ENCODE results near the gene IP6K2.

The IP6K2 gene, protein sequence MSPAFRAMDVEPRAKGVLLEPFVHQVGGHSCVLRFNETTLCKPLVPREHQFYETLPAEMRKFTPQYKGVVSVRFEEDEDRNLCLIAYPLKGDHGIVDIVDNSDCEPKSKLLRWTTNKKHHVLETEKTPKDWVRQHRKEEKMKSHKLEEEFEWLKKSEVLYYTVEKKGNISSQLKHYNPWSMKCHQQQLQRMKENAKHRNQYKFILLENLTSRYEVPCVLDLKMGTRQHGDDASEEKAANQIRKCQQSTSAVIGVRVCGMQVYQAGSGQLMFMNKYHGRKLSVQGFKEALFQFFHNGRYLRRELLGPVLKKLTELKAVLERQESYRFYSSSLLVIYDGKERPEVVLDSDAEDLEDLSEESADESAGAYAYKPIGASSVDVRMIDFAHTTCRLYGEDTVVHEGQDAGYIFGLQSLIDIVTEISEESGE

GRCh38 chr3:48716982-48717746, at the start of gene IP6K2:
TSS of gene IP6K2 (minus strand) at chr3:48717221. CDS start at chr3:48695291, 21,930 bp downstream.
- TF ChIP-seq RAD21 (IDR thresholded peaks at IDR 0.05; ENCODE audit: low read depth) (no peak), CREB1 (IDR thresholded peaks at IDR 0.05; ENCODE audit: low read depth) (no peak), TEAD4 (IDR thresholded peaks at IDR 0.05) (no peak), REST (IDR thresholded peaks at IDR 0.05; ENCODE audit: low read depth) (no peak), NFIC (IDR thresholded peaks at IDR 0.05) (no peak), YY1 (IDR thresholded peaks at IDR 0.05; ENCODE audit: low read depth) (peak; percentile 94), FOXM1 (IDR thresholded peaks at IDR 0.05; ENCODE audit: borderline replicate concordance, low read depth) (peak; percentile 80), TAF1 (IDR thresholded peaks at IDR 0.05; ENCODE audit: low read depth) (peak; percentile 92), ZBTB7A (IDR thresholded peaks at IDR 0.05; ENCODE audit: low read depth) (0 out of 2 replicates have a peak, but pooled peaks have one; percentile 27), CEBPB (IDR thresholded peaks at IDR 0.05) (no peak), EP300 (IDR thresholded peaks at IDR 0.05; ENCODE audit: borderline replicate concordance) (peak; percentile 53; the same call in 1 of the 2 replicates), EGR1 (IDR thresholded peaks at IDR 0.05) (no peak)
- TF ChIP-seq, protein P1, sequence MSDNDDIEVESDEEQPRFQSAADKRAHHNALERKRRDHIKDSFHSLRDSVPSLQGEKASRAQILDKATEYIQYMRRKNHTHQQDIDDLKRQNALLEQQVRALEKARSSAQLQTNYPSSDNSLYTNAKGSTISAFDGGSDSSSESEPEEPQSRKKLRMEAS (IDR thresholded peaks at IDR 0.05) = peak; percentile 76

DNA sequence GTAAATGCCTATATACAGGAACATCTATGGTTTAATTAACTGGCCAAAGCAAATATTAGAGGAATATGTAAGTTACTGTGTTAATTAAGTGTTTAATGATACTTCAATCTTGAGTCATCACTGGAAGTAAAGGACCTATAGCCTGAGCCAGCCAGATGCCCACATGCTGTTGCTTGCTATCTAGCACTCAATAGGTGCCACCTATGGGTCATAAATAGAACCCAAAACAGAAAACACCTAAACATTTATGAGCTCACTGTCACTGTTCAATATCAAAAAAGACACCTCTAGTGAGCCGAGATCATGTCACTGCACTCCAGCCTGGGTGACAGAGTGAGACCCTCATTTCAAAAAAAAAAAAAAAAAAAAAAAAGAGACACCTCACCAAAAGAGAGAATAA, 48.4 kb upstream of the IP6K2 start:
- TF ChIP-seq TEAD4 (IDR thresholded peaks at IDR 0.05) (no peak), RAD21 (IDR thresholded peaks at IDR 0.05; ENCODE audit: low read depth) (peak; percentile 31; the same call in 1 of the 2 replicates)

- TF ChIP-seq TEAD4 (IDR thresholded peaks at IDR 0.05) = no peak
Measured at GRCh38 chr3:48762816-48763215, 45.8 kb upstream of the IP6K2 start.

DNA sequence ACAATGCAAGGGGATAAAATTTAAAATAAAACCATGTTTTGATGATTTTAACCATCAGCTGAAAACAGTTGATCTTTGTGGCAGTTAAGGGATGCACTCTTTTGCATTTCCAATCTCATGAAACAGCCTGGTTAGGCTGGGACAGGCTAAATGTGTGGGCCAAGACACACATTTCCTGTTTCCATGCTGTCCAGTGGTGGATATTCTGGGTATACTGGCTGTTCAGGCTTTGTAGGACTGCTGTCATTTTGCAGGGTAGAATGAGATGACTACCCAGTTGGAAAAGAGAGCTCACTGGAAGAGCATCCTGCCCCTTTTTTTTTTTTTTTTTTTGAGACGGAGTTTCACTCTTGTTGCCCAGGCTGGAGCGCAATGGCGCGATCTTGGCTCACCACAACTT, 42.0 kb upstream of the IP6K2 start:
- TF ChIP-seq CREB1 (IDR thresholded peaks at IDR 0.05; ENCODE audit: low read depth) (no peak), TAF1 (IDR thresholded peaks at IDR 0.05; ENCODE audit: low read depth) (no peak), FOXM1 (IDR thresholded peaks at IDR 0.05; ENCODE audit: borderline replicate concordance, low read depth) (no peak), CEBPB (IDR thresholded peaks at IDR 0.05) (no peak), EGR1 (IDR thresholded peaks at IDR 0.05) (no peak), TEAD4 (IDR thresholded peaks at IDR 0.05) (no peak), YY1 (IDR thresholded peaks at IDR 0.05; ENCODE audit: low read depth) (no peak), NFIC (IDR thresholded peaks at IDR 0.05) (no peak), ZBTB7A (IDR thresholded peaks at IDR 0.05; ENCODE audit: low read depth) (no peak), TCF12 (IDR thresholded peaks at IDR 0.05; ENCODE audit: low read depth) (no peak), RAD21 (IDR thresholded peaks at IDR 0.05; ENCODE audit: low read depth) (no peak), EP300 (IDR thresholded peaks at IDR 0.05; ENCODE audit: borderline replicate concordance) (no peak)
- TF ChIP-seq, protein P1 (IDR thresholded peaks at IDR 0.05) = no peak
- TF ChIP-seq, protein P2, sequence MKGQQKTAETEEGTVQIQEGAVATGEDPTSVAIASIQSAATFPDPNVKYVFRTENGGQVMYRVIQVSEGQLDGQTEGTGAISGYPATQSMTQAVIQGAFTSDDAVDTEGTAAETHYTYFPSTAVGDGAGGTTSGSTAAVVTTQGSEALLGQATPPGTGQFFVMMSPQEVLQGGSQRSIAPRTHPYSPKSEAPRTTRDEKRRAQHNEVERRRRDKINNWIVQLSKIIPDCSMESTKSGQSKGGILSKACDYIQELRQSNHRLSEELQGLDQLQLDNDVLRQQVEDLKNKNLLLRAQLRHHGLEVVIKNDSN (IDR thresholded peaks at IDR 0.05) = no peak

DNA sequence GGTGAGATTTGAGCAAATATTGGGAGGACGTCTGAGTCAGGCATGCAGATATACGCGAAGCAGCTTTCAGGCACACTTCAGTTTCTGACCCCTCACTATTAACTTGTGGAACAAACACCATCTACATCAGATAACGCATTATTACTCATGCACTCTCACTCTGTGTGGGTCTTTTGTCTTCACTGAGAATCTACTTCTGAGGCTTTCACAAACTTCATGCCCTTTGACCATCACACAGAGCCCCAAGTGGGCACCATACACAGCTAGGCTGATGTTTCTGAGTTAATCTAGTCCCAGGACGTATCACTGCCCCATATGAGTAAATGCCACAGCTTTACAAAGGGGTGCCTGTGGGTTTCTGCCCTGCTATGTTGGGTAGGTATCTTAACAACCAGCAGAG, 39.6 kb upstream of the IP6K2 start:
- TF ChIP-seq NFIC (IDR thresholded peaks at IDR 0.05) (no peak), TCF12 (IDR thresholded peaks at IDR 0.05; ENCODE audit: low read depth) (no peak)

DNA sequence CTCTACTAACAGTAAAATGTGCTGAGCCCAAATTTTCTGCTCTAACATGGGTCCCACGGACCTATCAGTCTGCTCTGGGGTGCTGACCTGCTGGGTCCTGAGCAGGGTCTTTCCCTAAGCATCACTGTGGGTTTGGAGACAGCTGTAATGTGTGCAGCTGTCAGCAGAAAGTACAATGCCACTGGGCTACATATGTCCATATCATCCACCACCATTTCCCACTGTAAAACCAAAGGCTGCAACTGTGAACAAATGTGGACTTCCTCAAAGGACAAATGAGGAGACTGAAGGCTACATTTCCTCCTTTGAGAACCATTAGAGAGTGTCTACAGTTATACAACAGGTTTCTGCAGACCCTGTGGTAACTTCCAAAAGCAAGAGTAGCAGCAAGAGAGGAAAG, 33.8 kb upstream of the IP6K2 start:
- TF ChIP-seq, protein P2 (IDR thresholded peaks at IDR 0.05) = no peak
- TF ChIP-seq YY1 (IDR thresholded peaks at IDR 0.05; ENCODE audit: low read depth) = no peak
- no peak for TF ChIP-seq TCF12 (IDR thresholded peaks at IDR 0.05; ENCODE audit: low read depth)
- TF ChIP-seq NFIC (IDR thresholded peaks at IDR 0.05) = no peak
- TF ChIP-seq RAD21 (IDR thresholded peaks at IDR 0.05; ENCODE audit: low read depth) = no peak
- TF ChIP-seq, protein P1 (IDR thresholded peaks at IDR 0.05) = no peak
- TF ChIP-seq ZBTB7A (IDR thresholded peaks at IDR 0.05; ENCODE audit: low read depth) = no peak
- no peak for TF ChIP-seq TAF1 (IDR thresholded peaks at IDR 0.05; ENCODE audit: low read depth)
- no peak for TF ChIP-seq EGR1 (IDR thresholded peaks at IDR 0.05)

DNA sequence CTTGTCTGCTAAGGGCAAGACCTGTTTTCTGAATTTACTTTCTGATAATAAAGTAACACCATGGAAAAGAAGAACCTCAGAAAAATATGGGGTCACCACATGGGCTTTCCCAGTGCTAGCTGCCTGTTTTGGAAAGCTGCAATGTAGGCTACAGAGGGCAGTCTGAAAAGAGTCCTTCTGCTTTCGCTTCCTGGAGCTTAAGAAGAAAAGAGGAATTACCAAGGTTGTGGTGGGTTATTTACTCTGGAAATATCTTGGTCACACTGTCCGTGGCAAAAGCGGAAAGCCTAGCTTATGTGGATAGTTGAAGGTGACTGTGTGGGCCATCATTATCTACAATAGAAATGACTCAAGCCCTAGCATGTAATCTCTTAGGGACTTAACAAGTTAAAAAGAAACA, 31.7 kb upstream of the IP6K2 start:
- TF ChIP-seq, protein P1 (IDR thresholded peaks at IDR 0.05) = no peak
- TF ChIP-seq CEBPB (IDR thresholded peaks at IDR 0.05) = no peak
- no peak for TF ChIP-seq YY1 (IDR thresholded peaks at IDR 0.05; ENCODE audit: low read depth)
- no peak for TF ChIP-seq EGR1 (IDR thresholded peaks at IDR 0.05)
- no peak for TF ChIP-seq NFIC (IDR thresholded peaks at IDR 0.05)
- no peak for TF ChIP-seq TEAD4 (IDR thresholded peaks at IDR 0.05)
- no peak for TF ChIP-seq ZBTB7A (IDR thresholded peaks at IDR 0.05; ENCODE audit: low read depth)
- TF ChIP-seq TCF12 (IDR thresholded peaks at IDR 0.05; ENCODE audit: low read depth) = no peak
- TF ChIP-seq TAF1 (IDR thresholded peaks at IDR 0.05; ENCODE audit: low read depth) = no peak
- TF ChIP-seq RAD21 (IDR thresholded peaks at IDR 0.05; ENCODE audit: low read depth) = no peak
- TF ChIP-seq, protein P2 (IDR thresholded peaks at IDR 0.05) = no peak
